22Rv1 (cell line): ENCODE results near the gene BRF1.

Experiments
- ZFX ChIP-seq: fragments of 450-650 bp; IDR thresholded peaks from 2 replicates; pipeline ENCODE4 v1.6.1; 2017; ENCODE audit warnings: antibody characterized with exemption, borderline replicate concordance
- TF ChIP-seq, protein P1 (sequence below): fragments of 450-650 bp; IDR thresholded peaks from 2 replicates; pipeline ENCODE4 v1.5.1; 2017; ENCODE audit warnings: mild to moderate bottlenecking

GRCh38 chr14:105331575-105332349, 31.0 kb upstream of the BRF1 start:
- TF ChIP-seq, protein P1, sequence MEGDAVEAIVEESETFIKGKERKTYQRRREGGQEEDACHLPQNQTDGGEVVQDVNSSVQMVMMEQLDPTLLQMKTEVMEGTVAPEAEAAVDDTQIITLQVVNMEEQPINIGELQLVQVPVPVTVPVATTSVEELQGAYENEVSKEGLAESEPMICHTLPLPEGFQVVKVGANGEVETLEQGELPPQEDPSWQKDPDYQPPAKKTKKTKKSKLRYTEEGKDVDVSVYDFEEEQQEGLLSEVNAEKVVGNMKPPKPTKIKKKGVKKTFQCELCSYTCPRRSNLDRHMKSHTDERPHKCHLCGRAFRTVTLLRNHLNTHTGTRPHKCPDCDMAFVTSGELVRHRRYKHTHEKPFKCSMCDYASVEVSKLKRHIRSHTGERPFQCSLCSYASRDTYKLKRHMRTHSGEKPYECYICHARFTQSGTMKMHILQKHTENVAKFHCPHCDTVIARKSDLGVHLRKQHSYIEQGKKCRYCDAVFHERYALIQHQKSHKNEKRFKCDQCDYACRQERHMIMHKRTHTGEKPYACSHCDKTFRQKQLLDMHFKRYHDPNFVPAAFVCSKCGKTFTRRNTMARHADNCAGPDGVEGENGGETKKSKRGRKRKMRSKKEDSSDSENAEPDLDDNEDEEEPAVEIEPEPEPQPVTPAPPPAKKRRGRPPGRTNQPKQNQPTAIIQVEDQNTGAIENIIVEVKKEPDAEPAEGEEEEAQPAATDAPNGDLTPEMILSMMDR, result no peak
- no peak for TF ChIP-seq ZFX
